K562 (cell line): ENCODE measurements around the gene CD300E. TPM values are rescaled to one million over a fixed set of nuclear protein-coding genes. Genes with fewer than 3 reads are reported as not detected.

ENCODE experiments used
- ATAC-seq: fragments of 200-7000 bp; cut with Tn5 transposase; 3 replicates; pipeline ENCODE4 v1.9.1; 2020; ENCODE audit warnings: moderate library complexity
- BruUV-seq: library from RNA; stranded (reverse); fragments of 400-500 nt; replicated peaks from 2 replicates; lab custom pipeline; 2021; lab: Mats Ljungman, UMichigan
- CTCF ChIA-PET: fragments of 300-600 bp; formaldehyde crosslinking; extraction: SDS; loops from one replicate; lab custom pipeline; 2021; ENCODE audit warnings: low intra/inter-chr PET ratio; lab: Yijun Ruan, JAX
- POLR2A ChIA-PET: fragments of 300-600, 350-650 bp; sonication (Branson Sonifier 250); formaldehyde crosslinking; extraction: SDS; loops from one replicate; lab custom pipeline; 2021; ENCODE audit warnings: antibody characterized with exemption, inconsistent platforms; lab: Yijun Ruan, JAX
- DNase-seq, 4 experiments: peaks; one replicate each; pipeline versions ENCODE4 v3.0.0 to v3.0.0-alpha.2; 2011 to 2018; ENCODE audit warnings: low spot score in 3 of 4, mixed read lengths in 3 of 4; ENCODE audit errors: extremely low read depth in 1 of 4
- FAIRE-seq: peaks from 2 replicates; lab custom pipeline; 2011; peaks lifted over from hg19 to GRCh38; lab: Jason Lieb, UNC
- H2AFZ ChIP-seq: 2 replicates; pipeline ENCODE4 v1.6.0; 2011; ENCODE audit warnings: low read depth, low read length, control low read depth, inconsistent platforms
- H3K27ac ChIP-seq: fragments of 200-600 bp; 3 replicates; pipeline ENCODE4 v1.8.0; 2011; ENCODE audit warnings: low read depth, mild to moderate bottlenecking, control low read depth, inconsistent platforms, low read length, moderate library complexity, mixed read lengths; ENCODE audit errors: extremely low read depth
- H3K27me3 ChIP-seq, 2 experiments: fragments of 300-600 bp in 1 of 2; 2 replicates in 1 of 2; 3 replicates in 1 of 2; pipeline versions ENCODE4 v1.6.0 to v1.8.0; 2011; ENCODE audit warnings: inconsistent platforms in 2 of 2, low read length in 2 of 2, mild to moderate bottlenecking in 1 of 2, mixed read lengths in 1 of 2, moderate library complexity in 1 of 2; ENCODE audit not compliant: control insufficient read depth in 2 of 2, insufficient read depth in 2 of 2
- H3K36me3 ChIP-seq: fragments of 300-600 bp; 3 replicates; pipeline ENCODE4 v1.8.0; 2011; ENCODE audit warnings: mild to moderate bottlenecking, low read length, inconsistent platforms; ENCODE audit not compliant: control insufficient read depth, insufficient read depth
- H3K4me1 ChIP-seq, 2 experiments: fragments of 200-600 bp in 1 of 2; replicated peaks in 1 of 2; 2 replicates in 1 of 2; 3 replicates in 1 of 2; pipeline versions ENCODE4 v1.5.1 to v1.8.0; 2011; ENCODE audit warnings: inconsistent platforms in 2 of 2, low read length in 2 of 2, mild to moderate bottlenecking in 1 of 2, mixed read lengths in 1 of 2, moderate library complexity in 1 of 2; ENCODE audit not compliant: control insufficient read depth in 2 of 2, insufficient read depth in 2 of 2
- H3K4me2 ChIP-seq: 2 replicates; pipeline ENCODE4 v1.6.1; 2011; ENCODE audit warnings: low read length, control low read depth, inconsistent platforms, mixed read lengths; ENCODE audit not compliant: insufficient read depth
- H3K4me3 ChIP-seq: fragments of 200-600 bp; sonication (generic), shearing (Covaris generic); 2 replicates; pipeline ENCODE4 v1.5.1; 2016; ENCODE audit warnings: control low read depth, inconsistent platforms
- H3K79me2 ChIP-seq: fragments of 200-600 bp; 3 replicates; pipeline ENCODE4 v1.8.0; 2011; ENCODE audit warnings: low read length, inconsistent platforms; ENCODE audit not compliant: control insufficient read depth, insufficient read depth
- H3K9ac ChIP-seq, 2 experiments: 2 replicates each; pipeline versions ENCODE4 v1.6.0 to v1.6.1; 2011; ENCODE audit warnings: low read depth in 2 of 2, low read length in 2 of 2, control low read depth in 1 of 2, inconsistent platforms in 1 of 2, mild to moderate bottlenecking in 1 of 2, mixed read lengths in 1 of 2; ENCODE audit not compliant: insufficient read depth in 1 of 2
- H3K9me1 ChIP-seq: one replicate; pipeline ENCODE4 v1.6.0; 2011; ENCODE audit warnings: inconsistent platforms, mild to moderate bottlenecking, low read length, moderate library complexity; ENCODE audit not compliant: control insufficient read depth, insufficient read depth
- H3K9me3 ChIP-seq: replicated peaks from 2 replicates; pipeline ENCODE4 v1.5.1; 2011; ENCODE audit warnings: low read depth, low read length, inconsistent platforms; ENCODE audit not compliant: control insufficient read depth, insufficient read depth
- H4K20me1 ChIP-seq: replicated peaks from 2 replicates; pipeline ENCODE4 v1.6.1; 2011; ENCODE audit warnings: low read length, inconsistent platforms, mixed read lengths; ENCODE audit not compliant: control insufficient read depth, insufficient read depth
- ELF4 ChIP-seq: fragments of 450-650 bp; formaldehyde crosslinking; IDR thresholded peaks from 2 replicates; pipeline ENCODE4 v1.4.0; 2022; ENCODE audit warnings: missing genetic modification characterization
- FOXA3 ChIP-seq, 2 experiments: fragments of 450-650 bp in 1 of 2; sonication (generic) in 1 of 2; formaldehyde crosslinking; IDR thresholded peaks in 1 of 2; conservative IDR thresholded peaks in 1 of 2; 2 replicates each; pipeline versions ENCODE4 v1.4.0 to v1.8.0; 2020 to 2022; ENCODE audit warnings: mild to moderate bottlenecking in 2 of 2, missing genetic modification reagents in 1 of 2
- FOXM1 ChIP-seq, 2 experiments: fragments of 450-650 bp in 1 of 2; sonication (generic) in 1 of 2; formaldehyde crosslinking in 1 of 2; IDR thresholded peaks; 2 replicates each; pipeline versions ENCODE4 v1.6.1 to v1.9.0; 2017 to 2022; ENCODE audit warnings: low read depth in 2 of 2, mild to moderate bottlenecking in 2 of 2, missing genetic modification reagents in 1 of 2, moderate library complexity in 1 of 2
- HMBOX1 ChIP-seq: sonication (generic); IDR thresholded peaks from 2 replicates; pipeline ENCODE4 v1.6.1; 2016
- NFATC3 ChIP-seq: fragments of 450-650 bp; IDR thresholded peaks from 2 replicates; pipeline ENCODE4 v1.6.1; 2017; ENCODE audit warnings: mild to moderate bottlenecking
- RBM22 ChIP-seq: fragments of 200-400 bp; formaldehyde crosslinking; IDR thresholded peaks from 2 replicates; pipeline ENCODE4 v1.6.1; 2018; ENCODE audit warnings: low read length, low read depth; ENCODE audit not compliant: poor library complexity, severe bottlenecking
- RUNX1 ChIP-seq: sonication (generic); IDR thresholded peaks from 2 replicates; pipeline ENCODE4 v1.6.1; 2016; ENCODE audit warnings: antibody characterized with exemption, low read depth
- SNAPC5 ChIP-seq: fragments of 250-450 bp; sonication (Bioruptor Pico); IDR thresholded peaks from 2 replicates; pipeline ENCODE4 v1.8.0; 2021; ENCODE audit warnings: moderate library complexity, mild to moderate bottlenecking, inconsistent platforms
- SNIP1 ChIP-seq: fragments of 450-650 bp; IDR thresholded peaks from 2 replicates; pipeline ENCODE4 v1.7.1; 2017; ENCODE audit warnings: low read depth, mild to moderate bottlenecking
- XRCC3 ChIP-seq: fragments of 450-650 bp; IDR thresholded peaks from 2 replicates; pipeline ENCODE4 v1.6.1; 2017; ENCODE audit warnings: mild to moderate bottlenecking, moderate library complexity
- XRCC5 ChIP-seq: fragments of 200-400 bp; formaldehyde crosslinking; IDR thresholded peaks from 2 replicates; pipeline ENCODE4 v1.6.1; 2017; ENCODE audit warnings: low read depth, mild to moderate bottlenecking, low read length
- ZKSCAN3 ChIP-seq: fragments of 250-450 bp; sonication (Bioruptor Pico); IDR thresholded peaks from 2 replicates; pipeline ENCODE4 v1.4.0; 2020
- ZNF253 ChIP-seq: fragments of 250-450 bp; sonication (Bioruptor Pico); conservative IDR thresholded peaks from 2 replicates; pipeline ENCODE4 v1.6.1; 2021; ENCODE audit warnings: mild to moderate bottlenecking
- ZNF584 ChIP-seq: fragments of 200-800 bp; sonication (Bioruptor generic); IDR thresholded peaks from 2 replicates; pipeline ENCODE4 v1.6.1; 2016; ENCODE audit warnings: low read depth, mild to moderate bottlenecking, missing genetic modification characterization, missing compliant biosample characterization
- ZNF717 ChIP-seq: fragments of 250-450 bp; sonication (Bioruptor Pico); IDR thresholded peaks from 2 replicates; pipeline ENCODE4 v1.5.0; 2021
- WGBS: fragments of 100-300 bp; shearing (Covaris generic); methylation state at CpG from one replicate; pipeline ENCODE4 v1.1.6; 2016; ENCODE audit warnings: low coverage, mixed read lengths; ENCODE audit not compliant: insufficient coverage; ENCODE audit errors: missing lambda C conversion rate; 5-methylcytosine and 5-hydroxymethylcytosine counted together
- in situ Hi-C: fragments of 300-500 bp; cut with MboI; formaldehyde crosslinking; loops from 4 replicates; pipeline ENCODE4 v1.15.0; 2018; ENCODE audit warnings: inconsistent platforms, mixed read lengths
- intact Hi-C: fragments of 100-400 bp; cut with micrococcal nuclease; formaldehyde crosslinking; loops from 2 replicates; pipeline ENCODE4 v1.14.2; 2022
- polyA plus RNA-seq, 8 experiments: library from polyadenylated mRNA; depleted of rRNA in 4 of 8; stranded (reverse) in 5 of 8; unstranded in 3 of 8; fragments of >200 nt; fragmentation: Nextera tagmentation in 2 of 8; fragmentation: Illumina TruSeq in 1 of 8; extraction: Ambion mirVana in 2 of 8; extraction: Trizol in 1 of 8; gene quantifications; 2 replicates each; pipeline versions ENCODE4 v1.2.1 to v1.2.3, GENCODE V29; 2011 to 2014; ENCODE audit warnings: inconsistent platforms in 1 of 8, missing spikeins in 1 of 8
- total RNA-seq, 7 experiments: library from RNA; depleted of rRNA in 6 of 7; stranded (reverse); fragments of >200 nt in 6 of 7; fragmentation: Illumina TruSeq in 2 of 7; extraction: Trizol in 2 of 7; gene quantifications; 2 replicates each; pipeline versions ENCODE4 v1.2.1 to v1.2.3, GENCODE V29; 2011 to 2021; ENCODE audit warnings: low replicate concordance in 1 of 7

The CD300E gene
- total and polyA plus RNA-seq, 9 of the 15 experiments (the other 6 are each of a cell fraction or from before 2014, with no cell fraction given), result not detected

- CTCF ChIA-PET, result no interaction called here
- Histone ChIP-seq H3K27me3 (peaks cover 15 to 41% of the 10 kb centered on the region in 2 experiments; a peak in 3 of 5 replicates), H3K9me1 (no peaks in the 10 kb centered on the region), H3K4me3 (no peak overlapping the region), H3K9ac (no peak overlapping the region), H2AFZ (no peak overlapping the region), H3K79me2 (no peaks in the 10 kb centered on the region), H4K20me1 (peaks cover 7% of the 10 kb centered on the region; the same call in 1 of the 2 replicates), H3K4me1 (no peaks in the 10 kb centered on the region), H3K27ac (no peak overlapping the region), H3K36me3 (no peaks in the 10 kb centered on the region), H3K4me2 (no peak overlapping the region), H3K9me3 (no peaks in the 10 kb centered on the region)
- WGBS, result 0% methylated on average over 7 of the region's 7 CpGs
- in situ Hi-C loops (no loop called here), intact Hi-C loops (no loop called here)
- POLR2A ChIA-PET, result interaction anchor here (1.0 to 1.6 kb wide), 2 partner anchors 9 to 14 kb away, joined by 3 to 4 read pairs; no protein-coding TSS in a partner anchor
- no peak for DNase-seq
- BruUV-seq, result no TSS peak
- no peak for FAIRE-seq
- no peak for TF ChIP-seq ZNF253 (CRISPR knock-in tag)
- TF ChIP-seq SNAPC5 (CRISPR knock-in tag), result no peak
- TF ChIP-seq XRCC3, result no peak
- no peak for TF ChIP-seq RBM22
- TF ChIP-seq RUNX1, result no peak
- TF ChIP-seq SNIP1, result no peak
- no peak for TF ChIP-seq HMBOX1
- no peak for TF ChIP-seq XRCC5
- no peak for TF ChIP-seq FOXM1 (IDR thresholded peaks at IDR 0.05; ENCODE audit: low read depth)
- no peak for TF ChIP-seq FOXM1 (CRISPR knock-in tag; IDR thresholded peaks at IDR 0.05; ENCODE audit: low read depth)
- no peak for TF ChIP-seq ELF4 (CRISPR knock-in tag)
- no peak for TF ChIP-seq NFATC3
- TF ChIP-seq ZNF584, result no peak
- TF ChIP-seq FOXA3 (CRISPR knock-in tag; conservative IDR thresholded peaks at IDR 0.05 in 1 of 2, IDR thresholded peaks at IDR 0.05 in 1 of 2), result no peak
- TF ChIP-seq ZKSCAN3 (CRISPR knock-in tag), result no peak
- TF ChIP-seq ZNF717 (CRISPR knock-in tag), result no peak
- ATAC-seq, result no peak
These were observed 6.8 kb downstream of the CD300E start for GRCh38 chr17:74616696-74617095.
